ENCODE measurements around the gene NT5DC4. TPM values are rescaled to one million over a fixed set of nuclear protein-coding genes. Genes with fewer than 3 reads are reported as not detected.

The NT5DC4 gene
- total RNA-seq, 1 experiment from 2014 or later: not detected

GRCh38 chr2:112768432-112768831 lies 47.6 kb downstream of the NT5DC4 start:
- no peaks in the 10 kb centered on the region for H3K27me3 ChIP-seq (replicated peaks; ENCODE audit: insufficient read depth, low read depth, low read length, poor library complexity)
- ChIA-PET CTCF (no interaction called here), POLR2A (ENCODE audit: low non-redundant PET) (no interaction called here)
- intact Hi-C loops (cut with micrococcal nuclease; ENCODE audit: unreplicated experiment): no loop called here
- H3K4me1 ChIP-seq (ENCODE audit: insufficient read depth, low read length, poor library complexity, severe bottlenecking): peaks cover 3% of the 10 kb centered on the region
- H3K4me3 ChIP-seq (ENCODE audit: low read depth, low read length, poor library complexity, severe bottlenecking): no peak overlapping the region
- no TSS peak for BruUV-seq (replicated peaks)
- no peaks in the 10 kb centered on the region for H3K36me3 ChIP-seq (ENCODE audit: insufficient read depth, low read length, poor library complexity, severe bottlenecking)
- H3K9me3 ChIP-seq (ENCODE audit: low read depth, low read length, poor library complexity, severe bottlenecking): no peaks in the 10 kb centered on the region
- TF ChIP-seq CTCF (conservative IDR thresholded peaks at IDR 0.05; ENCODE audit: low read depth, low read length) (no peak), EZH2 (IDR thresholded peaks at IDR 0.05; ENCODE audit: borderline replicate concordance, low read depth, low read length, poor library complexity, severe bottlenecking) (no peak)
- DNase-seq (ENCODE audit: low spot score): no peak
- no peak overlapping the region for H3K27ac ChIP-seq (ENCODE audit: low read depth, low read length, poor library complexity, severe bottlenecking)

- DNase-seq (ENCODE audit: low spot score): no peak
These were observed 51.5 kb downstream of the NT5DC4 start for GRCh38 chr2:112772322-112772721.

GRCh38 chr2:112772911-112773475 lies 52.2 kb downstream of the NT5DC4 start:
- Histone ChIP-seq H3K4me3 (ENCODE audit: low read depth, low read length, poor library complexity, severe bottlenecking) (no peak overlapping the region), H3K27ac (ENCODE audit: low read depth, low read length, poor library complexity, severe bottlenecking) (no peak overlapping the region), H3K27me3 (replicated peaks; ENCODE audit: insufficient read depth, low read depth, low read length, poor library complexity) (no peaks in the 10 kb centered on the region), H3K9me3 (ENCODE audit: low read depth, low read length, poor library complexity, severe bottlenecking) (no peaks in the 10 kb centered on the region), H3K36me3 (ENCODE audit: insufficient read depth, low read length, poor library complexity, severe bottlenecking) (no peaks in the 10 kb centered on the region), H3K4me1 (ENCODE audit: insufficient read depth, low read length, poor library complexity, severe bottlenecking) (no peaks in the 10 kb centered on the region)
- TF ChIP-seq CTCF (conservative IDR thresholded peaks at IDR 0.05; ENCODE audit: low read depth, low read length): no peak
- DNase-seq (ENCODE audit: low spot score): no peak
- ChIA-PET CTCF (no interaction called here), POLR2A (ENCODE audit: low non-redundant PET) (no interaction called here)
- no TSS peak for BruUV-seq (replicated peaks)
- intact Hi-C loops (cut with micrococcal nuclease; ENCODE audit: unreplicated experiment): no loop called here

More at GRCh38 chr2:112772322-112772721, 51.5 kb downstream of the NT5DC4 start:
- no TSS peak for BruUV-seq (replicated peaks)
- Histone ChIP-seq H3K27ac (ENCODE audit: low read depth, low read length, poor library complexity, severe bottlenecking) (no peak overlapping the region), H3K9me3 (ENCODE audit: low read depth, low read length, poor library complexity, severe bottlenecking) (no peaks in the 10 kb centered on the region), H3K4me3 (ENCODE audit: low read depth, low read length, poor library complexity, severe bottlenecking) (no peak overlapping the region), H3K27me3 (replicated peaks; ENCODE audit: insufficient read depth, low read depth, low read length, poor library complexity) (no peaks in the 10 kb centered on the region), H3K36me3 (ENCODE audit: insufficient read depth, low read length, poor library complexity, severe bottlenecking) (no peaks in the 10 kb centered on the region), H3K4me1 (ENCODE audit: insufficient read depth, low read length, poor library complexity, severe bottlenecking) (no peaks in the 10 kb centered on the region)
- no peak for TF ChIP-seq CTCF (conservative IDR thresholded peaks at IDR 0.05; ENCODE audit: low read depth, low read length)
- TF ChIP-seq EZH2 (IDR thresholded peaks at IDR 0.05; ENCODE audit: borderline replicate concordance, low read depth, low read length, poor library complexity, severe bottlenecking): no peak
- ChIA-PET POLR2A (ENCODE audit: low non-redundant PET) (no interaction called here), CTCF (no interaction called here)
- intact Hi-C loops (cut with micrococcal nuclease; ENCODE audit: unreplicated experiment): no loop called here
